GM12875 (cell line): Measurements from ENCODE around the gene C8B.

ENCODE experiments used
- H3K4me3 ChIP-seq: one replicate; pipeline ENCODE4 v1.5.1; 2011; ENCODE audit warnings: low read depth, low read length, control low read depth
- CTCF ChIP-seq: IDR thresholded peaks from 2 replicates; pipeline ENCODE4 v1.5.1; 2011; ENCODE audit warnings: low read depth, mild to moderate bottlenecking, control low read depth, inconsistent platforms, low read length, moderate library complexity, borderline replicate concordance; ENCODE audit not compliant: insufficient read depth

Gene C8B

DNA sequence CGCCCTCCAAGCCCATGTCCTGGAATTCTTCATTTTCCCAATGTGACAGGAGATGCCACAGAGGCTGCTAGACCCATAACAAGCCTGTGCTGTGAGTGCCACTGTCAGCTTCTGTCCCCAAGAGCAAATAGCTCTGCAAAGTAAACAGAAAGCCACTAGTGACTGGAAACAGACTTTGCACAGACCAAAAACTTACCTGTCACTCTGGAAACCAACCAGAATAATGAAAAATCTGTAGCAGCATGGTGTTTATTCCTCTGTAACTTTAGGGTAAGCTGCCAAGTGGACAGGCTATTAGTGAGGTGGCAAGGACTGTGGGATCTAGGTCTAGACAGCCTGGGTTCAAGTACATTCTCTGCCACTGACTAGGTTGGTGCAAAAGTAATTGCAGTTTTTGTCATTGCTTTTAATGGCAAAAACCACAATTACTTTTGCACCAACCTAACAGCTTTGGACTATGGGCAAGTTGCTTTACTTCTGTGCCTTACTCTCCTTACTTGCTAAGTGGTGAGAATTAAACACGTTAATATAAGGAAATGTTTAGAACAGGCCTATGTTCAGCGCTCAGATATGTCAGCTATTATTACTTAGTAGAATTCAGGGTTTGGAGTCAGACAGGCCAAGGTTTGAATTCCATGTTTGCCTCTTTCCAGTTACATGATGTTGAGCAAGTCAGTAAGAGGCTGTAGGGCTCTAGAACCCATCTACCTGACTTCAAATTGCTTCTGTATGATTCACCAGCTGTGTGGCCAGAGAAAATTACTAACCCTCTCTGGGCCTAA, at the start of gene C8B:
Gene C8B (minus strand): TSS at position 100 of the 782 bp plus-strand sequence. CDS start 67 bp downstream, at position 33.
- no peak within 1 kb of the TSS for H3K4me3 ChIP-seq
- no peak for TF ChIP-seq CTCF

GRCh38 chr1:57015071-57015470, 49.3 kb upstream of the C8B start:
- no peak for TF ChIP-seq CTCF

DNA sequence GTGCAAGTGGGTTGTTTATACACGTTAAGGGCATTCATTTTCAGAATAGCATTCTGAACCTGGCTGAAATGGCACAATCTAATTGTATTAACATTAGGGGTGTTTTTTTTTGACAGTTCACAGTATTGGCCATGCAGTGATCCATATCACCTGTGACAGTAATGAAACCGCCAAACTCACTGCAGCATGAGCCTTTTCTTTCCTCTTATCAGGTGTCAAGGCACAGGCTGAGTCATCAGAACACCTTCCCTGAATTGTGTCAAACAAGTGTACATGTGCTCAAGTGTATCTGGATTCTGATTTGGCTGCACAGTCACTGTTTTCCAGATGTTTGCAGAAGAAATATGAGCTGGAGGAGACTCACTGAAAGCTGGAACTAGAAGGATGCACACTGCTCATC, 47.7 kb upstream of the C8B start:
- no peak for TF ChIP-seq CTCF
- no peak overlapping the region for H3K4me3 ChIP-seq

More at GRCh38 chr1:57015071-57015470, 49.3 kb upstream of the C8B start:
- no peak overlapping the region for H3K4me3 ChIP-seq

DNA sequence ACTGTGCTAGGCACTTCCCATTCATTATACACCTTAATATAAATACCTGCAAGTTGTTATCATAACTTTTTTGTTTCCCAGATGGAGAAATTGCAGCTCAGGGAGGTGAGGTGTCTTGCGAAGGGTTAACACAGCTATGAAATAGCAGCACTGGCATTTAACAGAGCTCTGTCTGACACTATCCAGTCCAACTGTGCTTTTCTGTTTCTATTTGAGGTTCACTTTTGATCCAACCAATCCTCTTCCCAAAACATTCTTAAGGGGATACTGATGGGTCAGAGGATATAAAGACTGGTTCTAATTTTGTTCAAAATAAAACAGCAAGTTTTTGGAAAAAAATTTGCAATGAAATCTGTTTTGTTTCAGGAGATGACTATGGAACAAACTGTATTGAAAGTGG, 46.5 kb upstream of the C8B start:
- TF ChIP-seq CTCF, result no peak
- H3K4me3 ChIP-seq, result no peak overlapping the region

- no peak for TF ChIP-seq CTCF
Measured at GRCh38 chr1:57010511-57010910, 44.7 kb upstream of the C8B start.

GRCh38 chr1:57007948-57008347, 42.1 kb upstream of the C8B start:
- no peak overlapping the region for H3K4me3 ChIP-seq
- TF ChIP-seq CTCF, result no peak

More at GRCh38 chr1:57010511-57010910, 44.7 kb upstream of the C8B start:
- H3K4me3 ChIP-seq, result no peak overlapping the region

- TF ChIP-seq CTCF, result no peak
- no peak overlapping the region for H3K4me3 ChIP-seq
Measured at GRCh38 chr1:57007472-57007871, 41.7 kb upstream of the C8B start.
